IPS-18a (cell line): Measurements from ENCODE around the gene RAB9B.

ENCODE experiments used
- H3K27ac ChIP-seq: one replicate; pipeline ENCODE4 v1.5.1; 2013; ENCODE audit warnings: low read length
- H3K27me3 ChIP-seq: one replicate; pipeline ENCODE4 v1.6.1; 2013; ENCODE audit warnings: mild to moderate bottlenecking, low read length; ENCODE audit not compliant: control insufficient read depth, insufficient read depth
- H3K36me3 ChIP-seq: one replicate; pipeline ENCODE4 v1.6.1; 2013; ENCODE audit warnings: low read depth, low read length; ENCODE audit not compliant: control insufficient read depth
- H3K4me1 ChIP-seq: one replicate; pipeline ENCODE4 v1.6.1; 2013; ENCODE audit warnings: low read depth, low read length; ENCODE audit not compliant: control insufficient read depth
- H3K4me3 ChIP-seq: one replicate; pipeline ENCODE4 v1.5.1; 2013; ENCODE audit warnings: low read length
- H3K9ac ChIP-seq: one replicate; pipeline ENCODE4 v1.6.1; 2013; ENCODE audit warnings: mild to moderate bottlenecking, low read length, moderate library complexity
- H3K9me3 ChIP-seq: one replicate; pipeline ENCODE4 v1.6.1; 2013; ENCODE audit warnings: low read depth, low read length; ENCODE audit not compliant: control insufficient read depth

The RAB9B gene

DNA sequence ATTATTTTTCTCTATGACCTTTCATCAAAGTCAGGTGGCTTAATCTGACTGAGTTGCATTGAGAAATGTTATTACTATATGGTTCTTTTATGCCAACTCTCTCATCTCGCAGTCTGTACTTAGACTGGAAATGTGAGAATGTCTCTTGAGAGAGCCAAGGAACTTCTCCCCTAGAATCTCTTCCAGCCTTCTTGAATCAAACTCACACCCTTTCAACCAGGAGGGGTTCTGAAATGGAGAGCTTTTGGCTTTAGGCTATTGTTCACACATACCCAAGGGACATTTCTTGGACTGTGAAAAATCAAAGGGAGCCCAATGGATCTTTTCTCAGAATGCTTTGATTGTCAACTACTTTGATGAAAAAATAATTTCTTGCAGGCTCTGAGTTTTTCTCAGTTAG, 50.4 kb downstream of the RAB9B start:
- H3K36me3 ChIP-seq, result peaks cover 91% of the 10 kb centered on the region
- H3K4me3 ChIP-seq, result no peak overlapping the region
- no peaks in the 10 kb centered on the region for H3K27me3 ChIP-seq
- H3K9me3 ChIP-seq, result no peaks in the 10 kb centered on the region
- H3K9ac ChIP-seq, result no peak overlapping the region
- peaks cover 4% of the 10 kb centered on the region for H3K4me1 ChIP-seq
- H3K27ac ChIP-seq, result no peak overlapping the region

DNA sequence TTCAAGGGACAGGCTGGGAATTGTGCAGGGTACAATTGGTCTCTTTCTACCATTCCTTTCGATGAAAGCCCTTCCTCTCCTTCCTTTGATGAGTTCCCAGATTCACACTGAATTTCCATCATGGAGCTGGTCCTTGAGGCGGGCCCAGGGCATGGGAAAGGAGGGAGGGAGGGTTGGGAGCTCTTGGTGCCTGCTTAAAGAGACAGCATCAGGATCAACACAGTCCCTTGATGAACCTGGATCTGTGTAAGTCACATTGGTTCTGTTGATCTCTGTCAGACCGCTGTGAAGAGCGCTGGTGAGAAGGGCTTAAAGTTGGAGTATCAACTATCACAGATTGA, 51.0 kb downstream of the RAB9B start:
- peaks cover 84% of the 10 kb centered on the region for H3K36me3 ChIP-seq
- no peak overlapping the region for H3K27ac ChIP-seq

DNA sequence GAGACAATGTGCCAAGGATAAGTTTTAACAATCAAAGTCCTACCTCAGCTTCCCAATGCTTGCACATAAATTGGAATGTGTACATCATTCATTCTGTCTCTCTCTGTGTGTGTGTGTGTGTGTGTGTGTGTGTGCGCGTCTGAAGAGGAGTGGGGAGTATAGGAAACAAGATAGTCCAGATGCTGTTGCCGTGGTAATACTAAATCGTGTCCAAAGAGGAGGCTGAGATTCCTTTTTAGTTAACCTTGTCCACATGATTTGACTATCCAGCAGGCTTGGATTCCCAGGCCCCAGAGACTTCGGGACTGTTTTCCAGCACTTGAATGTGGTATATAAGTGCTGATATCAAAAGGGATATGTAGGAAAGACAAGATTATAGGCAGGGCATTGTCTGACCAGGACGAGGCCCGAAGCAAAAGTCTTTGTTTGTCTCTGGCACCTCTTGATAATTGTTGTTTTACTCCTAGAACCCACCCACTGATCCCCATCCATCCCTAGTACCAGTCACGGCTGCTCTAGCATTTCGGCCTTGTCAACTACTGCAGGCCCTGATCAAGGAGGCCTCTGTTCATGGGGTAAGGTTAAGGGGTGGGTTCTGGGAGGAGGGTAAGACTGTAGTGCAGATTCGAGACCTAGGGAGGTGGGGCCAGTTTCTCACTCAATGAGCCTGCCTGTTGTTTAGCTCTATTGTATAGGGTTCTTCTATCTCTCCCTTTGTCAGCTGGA, 51.6 kb downstream of the RAB9B start:
- Histone ChIP-seq H3K27ac (no peak overlapping the region), H3K9me3 (no peaks in the 10 kb centered on the region), H3K27me3 (no peaks in the 10 kb centered on the region), H3K36me3 (peaks cover 79% of the 10 kb centered on the region), H3K9ac (no peak overlapping the region), H3K4me3 (no peak overlapping the region), H3K4me1 (peaks cover 4% of the 10 kb centered on the region)

More for the DNA sequence above, 51.0 kb downstream of the RAB9B start:
- Histone ChIP-seq H3K9ac (no peak overlapping the region), H3K4me3 (no peak overlapping the region), H3K4me1 (peaks cover 4% of the 10 kb centered on the region), H3K27me3 (no peaks in the 10 kb centered on the region), H3K9me3 (no peaks in the 10 kb centered on the region)

DNA sequence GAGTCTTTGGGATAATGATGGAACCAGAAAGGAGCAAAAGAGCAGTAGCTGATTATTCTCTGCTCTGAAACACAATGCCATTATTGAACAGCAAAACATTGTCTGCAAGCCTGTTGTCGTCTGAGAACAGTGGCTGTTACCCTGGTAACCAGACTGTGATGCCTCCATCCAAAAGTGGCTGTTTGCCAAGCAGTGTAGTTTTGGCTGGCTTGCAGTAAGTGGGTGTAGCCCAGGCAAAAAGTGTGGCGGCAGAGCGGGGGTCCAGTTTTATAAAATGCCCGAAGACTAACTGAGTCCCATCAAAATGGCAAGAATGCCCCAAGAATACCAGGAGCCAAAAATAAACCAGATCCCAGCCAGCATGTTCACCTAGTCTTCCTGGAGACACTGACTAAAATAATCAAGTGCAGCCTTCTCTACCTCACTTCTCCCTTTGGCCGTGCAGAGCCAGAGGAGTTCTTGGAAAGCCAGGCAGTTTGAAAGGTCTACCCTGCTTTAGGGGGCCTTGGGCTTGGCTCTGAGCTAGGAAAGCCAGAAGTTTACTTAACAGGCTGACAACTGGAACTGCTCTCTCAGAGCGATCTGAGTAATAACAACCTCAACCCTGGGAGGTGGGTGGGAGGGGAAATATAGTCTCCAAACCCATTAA, 52.8 kb downstream of the RAB9B start:
- no peaks in the 10 kb centered on the region for H3K27me3 ChIP-seq
- H3K27ac ChIP-seq, result no peak overlapping the region
- H3K36me3 ChIP-seq, result peaks cover 77% of the 10 kb centered on the region
- peaks cover 4% of the 10 kb centered on the region for H3K4me1 ChIP-seq
- no peak overlapping the region for H3K4me3 ChIP-seq
- no peaks in the 10 kb centered on the region for H3K9me3 ChIP-seq
- no peak overlapping the region for H3K9ac ChIP-seq

DNA sequence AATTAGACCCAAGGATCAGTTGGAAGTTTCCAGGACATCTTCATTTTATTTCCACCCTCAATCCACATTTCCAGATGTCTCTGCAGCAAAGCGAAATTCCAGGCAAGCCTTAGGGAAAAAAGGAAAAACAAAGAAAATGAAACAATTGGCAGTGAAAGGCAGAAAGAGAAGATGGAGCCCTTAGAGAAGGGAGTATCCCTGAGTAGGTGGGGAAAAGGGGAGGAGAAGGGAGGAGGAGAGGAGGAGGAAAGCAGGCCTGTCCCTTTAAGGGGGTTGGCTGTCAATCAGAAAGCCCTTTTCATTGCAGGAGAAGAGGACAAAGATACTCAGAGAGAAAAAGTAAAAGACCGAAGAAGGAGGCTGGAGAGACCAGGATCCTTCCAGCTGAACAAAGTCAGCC, 55.5 kb downstream of the RAB9B start, which contains the start of gene PLP1:
Gene PLP1 (plus strand): TSS at position 295 of the 400 bp plus-strand sequence. CDS start 156 bp downstream, outside the sequence.
- H3K36me3 ChIP-seq, result peaks cover 59% of the 10 kb centered on the region
- no peaks in the 10 kb centered on the region for H3K4me1 ChIP-seq
- no peaks in the 10 kb centered on the region for H3K27me3 ChIP-seq
- peak within 1 kb of the TSS; percentile 40 for H3K9ac ChIP-seq
- peak within 1 kb of the TSS; percentile 20 for H3K4me3 ChIP-seq
- no peaks in the 10 kb centered on the region for H3K9me3 ChIP-seq
- H3K27ac ChIP-seq, result no peak within 1 kb of the TSS

DNA sequence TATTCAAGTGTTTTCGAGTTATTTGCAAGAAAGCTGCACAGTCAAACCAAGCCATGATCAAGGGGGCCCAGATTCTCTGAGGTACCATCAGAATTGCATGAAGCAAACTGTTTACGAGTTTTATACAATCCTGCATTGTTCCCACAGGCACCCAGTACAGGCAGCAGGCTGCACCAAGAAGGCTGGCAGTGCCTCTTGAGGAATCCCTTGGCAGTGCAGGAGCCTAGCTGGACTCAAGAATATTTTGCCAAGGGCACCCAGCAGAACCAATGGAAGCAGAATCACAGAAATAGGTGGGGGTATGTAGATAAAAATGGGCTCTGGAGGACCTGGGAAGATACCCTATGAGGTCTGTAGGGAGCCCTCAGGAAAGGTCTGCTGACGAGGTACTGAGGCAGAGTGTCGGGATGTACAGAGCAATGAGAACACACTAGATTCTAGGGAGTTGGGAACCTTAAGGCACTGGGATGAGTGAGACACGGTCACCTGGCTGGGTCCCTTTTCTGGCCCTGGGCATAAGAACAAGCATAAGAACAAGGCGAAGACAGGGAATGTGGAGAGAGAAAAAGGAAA, 57.9 kb downstream of the RAB9B start:
- Histone ChIP-seq H3K27ac (no peak overlapping the region), H3K4me3 (no peak overlapping the region), H3K9ac (no peak overlapping the region), H3K9me3 (no peaks in the 10 kb centered on the region), H3K27me3 (no peaks in the 10 kb centered on the region), H3K4me1 (no peaks in the 10 kb centered on the region), H3K36me3 (peaks cover 36% of the 10 kb centered on the region)

DNA sequence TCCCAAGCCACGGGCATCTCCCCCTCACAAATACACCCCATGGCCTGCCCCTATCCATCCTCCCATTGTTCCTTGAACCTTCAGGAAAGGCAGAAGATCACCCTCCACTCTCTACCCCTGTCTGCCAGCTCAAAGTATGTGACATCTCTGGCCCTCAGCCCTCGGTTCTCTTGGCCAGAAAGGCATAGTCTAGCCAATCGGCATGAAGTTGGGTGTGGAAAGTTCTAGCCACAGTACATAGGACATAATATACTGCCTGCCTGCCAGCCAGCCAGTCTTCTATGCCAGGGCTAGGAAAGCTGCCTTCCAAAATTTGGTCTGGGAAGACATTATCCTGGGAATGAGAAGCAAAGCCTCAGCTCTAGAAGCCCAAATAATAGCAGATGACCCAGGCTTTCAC, 58.6 kb downstream of the RAB9B start:
- no peak overlapping the region for H3K9ac ChIP-seq

More for the DNA sequence above, 58.6 kb downstream of the RAB9B start:
- H3K27me3 ChIP-seq, result no peaks in the 10 kb centered on the region
- H3K36me3 ChIP-seq, result peaks cover 29% of the 10 kb centered on the region
- H3K4me1 ChIP-seq, result no peaks in the 10 kb centered on the region
- no peak overlapping the region for H3K4me3 ChIP-seq
- H3K27ac ChIP-seq, result no peak overlapping the region
- no peaks in the 10 kb centered on the region for H3K9me3 ChIP-seq
